MV-4-11 (cell line): Measurements from ENCODE around the gene NRSN2.
"Not testable (repeated sequence)": the region's sequence is repeated elsewhere in the genome, so short reads cannot be mapped to it uniquely, and the experiment has no call there.

ENCODE experiments used
- DNase-seq: peaks from one replicate; lab custom pipeline; 2025; lab: John Stamatoyannopoulos, UW

The NRSN2 gene

DNA sequence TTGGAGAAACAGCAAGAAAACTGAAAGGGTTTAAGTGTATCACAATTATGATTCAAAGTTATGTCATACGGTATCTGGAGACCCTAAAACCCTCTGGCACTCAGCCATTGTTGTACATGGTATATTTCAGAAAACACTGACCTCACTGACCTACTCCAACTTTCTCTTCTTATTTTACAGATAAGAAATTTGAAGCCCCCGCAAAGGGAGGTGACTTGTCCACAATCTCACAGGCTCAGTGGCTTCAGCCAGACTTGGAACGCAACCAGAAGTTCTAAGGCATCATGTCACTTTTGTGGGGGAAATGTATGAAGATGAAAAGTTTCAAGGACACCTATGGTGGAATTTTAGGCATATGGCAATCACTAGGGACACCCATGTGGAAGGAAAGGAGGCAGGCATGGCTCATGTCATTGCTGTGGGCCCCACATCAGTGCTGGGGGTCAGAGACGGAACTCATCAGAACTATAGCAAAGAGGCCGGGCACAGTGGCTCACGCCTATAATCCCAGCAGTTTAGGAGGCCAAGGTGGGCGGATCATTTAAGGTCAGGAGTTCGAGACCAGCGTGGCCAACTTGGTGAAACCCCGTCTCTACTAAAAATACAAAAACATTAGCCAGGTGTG, 28.5 kb downstream of the NRSN2 start:
- no peak for DNase-seq

DNA sequence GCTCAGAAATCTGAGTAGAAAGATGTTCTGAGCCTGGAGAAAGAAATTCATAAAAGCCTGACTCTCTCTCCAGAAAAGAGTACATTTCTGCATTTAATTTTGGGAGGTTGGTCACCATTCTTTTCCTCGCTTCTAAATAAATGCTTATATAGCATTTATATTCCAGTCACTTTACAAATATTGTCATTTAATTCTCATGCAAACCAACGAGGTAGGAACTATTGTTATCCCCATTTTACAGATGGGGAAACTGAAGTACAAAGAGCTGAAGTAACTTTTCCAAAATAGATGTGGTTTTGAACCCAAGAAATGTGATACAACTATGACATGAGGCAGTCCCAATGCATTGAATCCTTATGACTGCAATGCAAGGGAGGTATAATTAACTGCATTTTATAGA, 29.2 kb downstream of the NRSN2 start:
- no peak for DNase-seq

DNA sequence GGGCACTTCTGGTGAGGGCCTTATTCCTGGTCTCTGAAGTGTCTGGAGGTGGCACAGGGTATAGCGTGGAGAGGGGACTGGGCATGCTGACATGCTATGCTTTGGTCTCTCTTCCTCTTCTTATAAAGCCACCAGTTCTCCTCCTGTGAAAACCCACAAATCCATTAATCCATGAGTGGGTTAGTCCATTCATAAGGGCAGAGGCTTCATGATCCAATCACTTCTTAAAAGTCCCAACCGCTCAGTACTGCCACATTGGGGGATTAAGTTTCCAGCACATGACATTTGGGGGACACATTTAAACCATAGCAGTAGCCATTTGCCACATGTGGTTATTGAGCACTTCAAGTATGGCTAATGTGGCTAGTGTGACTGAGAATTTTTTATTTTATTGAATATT, 29.8 kb downstream of the NRSN2 start:
- peak; percentile 98 for DNase-seq

DNA sequence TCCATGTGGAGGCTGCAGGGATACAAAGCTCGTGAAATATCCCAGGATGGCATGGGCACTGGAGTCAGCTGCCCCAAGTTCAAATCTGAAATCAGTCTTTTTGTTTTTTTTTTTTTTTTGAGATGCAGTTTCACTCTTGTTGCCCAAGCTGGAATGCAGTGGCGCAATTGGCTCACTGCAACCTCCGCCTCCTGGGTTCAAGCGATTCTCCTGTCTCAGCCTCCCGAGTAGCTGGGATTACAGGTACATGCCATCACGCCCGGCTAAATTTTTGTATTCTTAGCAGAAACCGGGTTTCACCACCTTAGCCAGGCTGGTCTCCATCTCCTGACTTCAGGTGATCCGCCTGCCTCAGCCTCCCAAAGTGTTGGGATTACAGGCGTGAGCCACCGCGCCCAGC, 30.7 kb downstream of the NRSN2 start:
- not testable (repeated sequence) for DNase-seq

DNA sequence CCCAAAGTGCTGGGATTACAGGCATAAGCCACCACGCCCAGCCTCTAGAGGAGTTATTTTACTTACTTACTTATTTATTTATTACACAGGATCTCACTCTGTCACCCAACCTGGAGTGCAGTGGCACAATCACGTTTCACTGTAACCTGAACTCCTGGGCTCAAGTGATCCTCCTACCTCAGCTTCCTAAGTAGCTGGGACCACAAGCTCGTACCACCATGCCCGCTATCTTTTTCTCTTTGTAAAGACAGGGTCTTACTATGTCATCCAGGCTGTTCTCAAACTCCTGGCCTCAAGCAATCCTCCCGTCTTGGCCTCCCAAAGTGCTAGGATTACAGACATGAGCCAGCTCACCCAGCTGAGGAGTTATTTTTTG, 32.0 kb downstream of the NRSN2 start:
- no peak for DNase-seq

DNA sequence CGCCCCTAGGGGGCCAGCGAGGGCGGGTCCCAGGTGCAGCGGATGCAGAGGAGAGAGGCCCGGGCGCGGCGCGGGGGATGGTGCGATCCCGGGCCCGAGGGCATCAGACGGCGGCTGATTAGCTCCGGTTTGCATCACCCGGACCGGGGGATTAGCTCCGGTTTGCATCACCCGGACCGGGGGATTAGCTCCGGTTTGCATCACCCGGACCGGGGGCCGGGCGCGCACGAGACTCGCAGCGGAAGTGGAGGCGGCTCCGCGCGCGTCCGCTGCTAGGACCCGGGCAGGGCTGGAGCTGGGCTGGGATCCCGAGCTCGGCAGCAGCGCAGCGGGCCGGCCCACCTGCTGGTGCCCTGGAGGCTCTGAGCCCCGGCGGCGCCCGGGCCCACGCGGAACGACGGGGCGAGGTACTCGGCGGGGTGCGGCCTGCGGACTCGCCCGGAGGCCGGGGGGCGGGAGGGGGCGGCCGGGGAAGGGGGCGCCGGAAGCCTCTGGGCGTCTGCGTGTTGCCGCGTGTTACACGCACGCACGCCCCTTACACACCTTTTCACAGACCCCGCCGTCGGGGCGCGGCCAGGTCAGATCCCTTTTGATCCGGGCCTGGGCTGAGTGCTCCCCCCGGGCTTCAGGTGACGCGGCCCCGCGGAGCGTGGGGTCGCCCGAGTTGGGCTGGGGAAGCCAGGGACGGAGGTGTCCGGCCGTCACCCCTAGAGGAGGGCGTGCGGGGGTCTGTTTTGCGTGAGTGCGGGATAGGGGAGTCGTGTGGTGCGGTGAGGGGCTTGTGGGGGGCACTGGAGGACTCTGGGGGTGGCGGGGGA, 34.1 kb downstream of the NRSN2 start:
- DNase-seq: peak; percentile 40

DNA sequence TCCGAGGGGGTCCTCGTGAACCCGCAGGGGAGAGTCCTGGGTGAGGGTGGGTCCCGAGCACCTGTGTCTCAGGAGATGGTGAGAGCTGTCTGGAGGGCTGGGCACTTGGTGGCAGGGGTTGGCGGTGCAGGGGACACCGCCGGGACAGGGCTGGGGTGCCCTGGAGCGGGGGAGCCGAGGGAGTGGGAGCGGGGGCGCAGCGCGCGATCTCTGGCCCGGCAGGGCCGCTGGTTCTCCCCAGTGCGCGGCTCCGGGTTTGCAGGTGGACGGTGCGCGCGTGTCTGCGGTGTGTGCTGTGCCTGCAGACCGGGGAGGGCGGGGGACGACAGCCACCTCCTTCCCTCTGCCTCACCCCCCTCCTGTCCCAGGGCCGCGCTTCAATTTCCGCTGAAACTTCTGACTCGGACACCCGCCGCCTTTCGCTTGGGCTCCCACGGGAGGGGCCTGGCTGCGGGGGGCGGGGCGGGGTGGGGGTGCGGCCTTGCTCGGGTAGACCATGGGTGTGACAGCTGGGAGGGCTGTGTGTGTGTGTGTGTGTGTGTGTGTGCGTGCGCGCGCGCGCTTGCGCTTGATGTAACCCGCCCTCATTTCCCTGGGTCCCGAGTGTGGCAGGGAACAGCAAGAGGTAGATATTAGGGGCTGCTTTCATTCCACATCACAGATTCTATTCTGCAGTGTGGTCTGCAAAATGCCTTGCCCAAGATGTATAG, 34.8 kb downstream of the NRSN2 start:
- DNase-seq: peak; percentile 60

DNA sequence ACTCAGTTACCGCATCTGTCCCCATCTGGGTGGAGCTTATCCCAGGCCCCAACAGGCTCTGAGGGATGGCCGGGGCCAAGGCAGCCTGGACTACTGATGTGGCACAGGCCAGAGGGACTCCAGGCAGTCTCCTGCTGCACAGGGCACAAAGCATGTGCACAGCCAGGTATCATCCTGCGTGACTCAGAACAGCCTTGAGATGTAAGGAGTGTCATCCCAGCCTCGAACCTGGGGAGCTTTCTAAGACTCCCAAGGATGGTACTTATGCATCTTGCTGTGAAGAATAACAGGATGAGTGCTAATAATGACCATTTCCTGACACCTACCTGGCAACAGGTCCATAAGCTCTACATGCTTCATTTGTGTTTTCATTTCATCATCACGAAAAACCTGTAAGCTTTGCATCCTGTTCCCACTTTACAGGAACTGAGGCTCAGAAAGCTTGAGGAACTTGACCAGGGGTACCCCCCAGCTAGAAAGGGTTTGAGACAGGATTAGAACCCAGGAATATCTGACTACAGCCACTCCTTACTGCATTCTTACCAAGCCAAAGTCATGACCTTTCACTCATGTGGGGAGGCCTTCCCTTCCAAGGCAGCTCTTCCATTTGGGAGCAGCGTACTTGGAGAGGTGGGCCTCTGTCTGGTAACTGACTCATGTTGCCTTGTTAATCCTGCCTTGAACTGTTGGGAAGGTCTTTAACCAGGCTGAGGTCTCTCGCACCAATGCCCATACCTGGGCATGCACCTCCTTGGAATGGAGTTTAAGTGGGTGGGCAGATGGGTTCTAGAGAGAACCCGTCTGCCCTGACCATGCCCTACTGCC, 35.6 kb downstream of the NRSN2 start:
- DNase-seq: no peak

DNA sequence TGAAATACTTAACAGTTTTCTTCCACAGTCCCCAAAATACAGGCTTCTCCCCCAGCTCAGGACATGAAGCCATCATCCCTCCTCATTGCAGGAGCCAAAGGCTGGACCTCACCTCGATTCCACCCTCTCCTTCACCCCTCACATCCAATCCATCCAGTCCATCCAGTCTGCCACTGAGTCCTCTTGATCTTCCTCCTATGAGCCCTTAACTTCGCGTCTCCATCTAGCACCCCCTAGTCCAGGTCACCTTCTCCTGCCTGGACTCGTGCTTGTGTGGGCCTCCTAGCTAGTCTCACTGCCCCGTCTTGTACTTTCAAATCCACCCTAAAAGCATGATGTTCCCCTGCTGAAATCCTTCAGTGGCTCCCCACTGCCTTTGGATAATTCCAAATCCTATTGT, 37.0 kb downstream of the NRSN2 start:
- no peak for DNase-seq

DNA sequence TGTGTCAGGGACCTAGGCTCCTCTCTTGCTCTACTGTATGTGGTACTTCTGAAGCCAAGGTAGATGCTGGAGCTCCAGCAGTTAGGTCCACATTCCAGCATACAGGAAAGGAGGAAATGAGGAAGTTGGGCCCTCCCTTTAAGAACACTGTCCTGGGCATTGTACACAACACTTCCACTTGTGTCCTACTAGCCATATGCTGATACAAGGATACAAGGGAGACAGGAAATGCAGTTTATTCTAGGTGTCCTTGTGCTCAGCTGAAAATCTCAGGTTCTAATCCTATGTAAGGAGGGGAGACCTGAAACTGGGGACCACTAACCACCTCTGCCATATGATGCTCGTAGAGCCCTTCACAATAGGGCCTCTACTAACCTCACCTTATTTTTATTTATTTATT, 37.8 kb downstream of the NRSN2 start:
- DNase-seq: no peak

DNA sequence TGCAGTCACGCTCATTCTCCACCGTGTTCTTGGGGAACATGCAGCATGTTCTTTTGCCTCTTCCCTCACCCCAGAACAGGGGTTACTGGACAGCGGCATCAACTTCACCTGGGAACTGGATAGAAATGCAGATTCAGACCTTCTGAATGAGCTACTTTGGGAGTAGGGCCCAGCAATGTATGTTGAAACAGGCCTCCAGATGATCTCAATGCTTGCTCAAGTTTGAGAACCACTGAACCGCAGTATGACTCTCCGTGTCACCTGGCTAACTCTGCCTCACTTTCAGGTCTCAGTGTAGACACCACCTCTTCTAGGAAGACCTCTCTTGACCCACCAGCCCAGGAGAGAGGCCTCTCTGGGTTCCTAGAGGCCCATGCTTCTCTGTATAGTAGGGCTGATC, 38.5 kb downstream of the NRSN2 start:
- DNase-seq: no peak

DNA sequence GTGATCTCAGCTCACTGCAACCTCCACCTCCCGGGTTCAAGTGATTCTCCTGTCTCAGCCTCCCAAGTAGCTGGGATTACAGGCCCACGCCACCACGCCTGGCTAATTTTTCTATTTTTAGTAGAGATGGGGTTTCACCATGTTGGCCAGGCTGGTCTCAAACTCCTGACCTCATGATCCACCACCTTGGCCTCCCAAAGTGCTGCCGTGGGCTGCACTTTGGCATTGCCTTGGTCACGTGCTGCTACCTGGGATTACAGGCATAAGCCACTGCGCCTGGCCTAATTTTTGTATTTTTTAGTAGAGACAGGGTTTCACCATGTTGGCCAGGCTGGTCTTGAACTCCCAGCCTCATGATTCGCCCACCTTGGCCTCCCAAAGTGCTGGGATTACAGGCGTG, 39.7 kb downstream of the NRSN2 start:
- DNase-seq: not testable (repeated sequence)

DNA sequence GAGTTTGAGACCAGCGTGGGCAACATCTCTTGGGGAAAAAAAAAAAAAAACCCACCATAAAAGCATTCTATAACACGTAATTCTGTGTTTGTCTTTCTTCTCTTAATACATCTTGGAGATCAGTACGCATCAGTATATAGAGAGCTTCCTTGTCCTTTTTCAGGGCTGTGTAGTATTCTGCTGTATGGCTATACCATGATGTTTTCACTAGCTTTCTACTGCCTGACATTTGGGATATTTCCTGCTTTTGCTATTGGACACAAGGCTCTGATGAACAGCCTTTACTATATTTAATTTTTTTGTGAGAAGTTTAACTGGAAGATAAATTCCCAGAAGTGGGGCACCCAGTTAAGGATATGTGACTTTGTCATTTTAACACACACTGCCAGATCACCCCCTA, 40.6 kb downstream of the NRSN2 start:
- DNase-seq: no peak

DNA sequence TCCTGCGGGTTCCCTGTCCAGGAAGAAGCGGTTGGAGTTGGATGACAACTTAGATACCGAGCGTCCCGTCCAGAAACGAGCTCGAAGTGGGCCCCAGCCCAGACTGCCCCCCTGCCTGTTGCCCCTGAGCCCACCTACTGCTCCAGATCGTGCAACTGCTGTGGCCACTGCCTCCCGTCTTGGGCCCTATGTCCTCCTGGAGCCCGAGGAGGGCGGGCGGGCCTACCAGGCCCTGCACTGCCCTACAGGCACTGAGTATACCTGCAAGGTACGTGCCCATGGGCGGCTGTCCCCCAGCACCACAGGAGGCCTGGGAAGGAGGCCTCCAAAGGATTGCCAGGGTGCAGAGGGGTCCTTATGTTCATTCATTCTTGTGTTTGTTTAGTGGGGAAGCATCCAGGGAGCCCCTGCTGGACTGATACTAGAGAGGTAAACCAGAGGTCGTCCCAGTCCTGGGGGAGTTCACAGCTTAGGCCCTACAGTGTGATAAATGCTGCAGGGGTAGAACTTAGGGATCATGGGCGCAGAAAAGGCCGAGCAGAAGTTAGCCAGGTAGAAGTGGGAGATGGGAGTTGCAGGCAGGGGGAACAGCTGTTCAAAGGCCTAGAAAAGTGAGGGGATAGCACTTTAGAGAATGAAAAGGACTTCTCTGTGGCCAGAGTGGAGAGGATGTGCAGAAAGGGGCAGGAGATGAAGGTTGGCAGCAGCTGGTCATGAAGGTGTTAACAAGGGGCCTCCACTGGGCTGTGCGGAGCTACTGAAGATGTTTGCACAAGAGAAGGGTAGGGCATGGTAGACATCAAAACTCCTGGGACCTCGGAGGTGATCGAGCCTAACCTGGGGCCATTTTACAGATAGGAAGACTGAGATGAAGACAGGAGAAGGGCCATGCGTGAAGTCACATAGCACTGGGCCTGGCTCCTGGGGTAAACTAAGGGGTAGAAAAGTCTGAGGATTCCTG, 41.4 kb downstream of the NRSN2 start:
- DNase-seq: no peak

DNA sequence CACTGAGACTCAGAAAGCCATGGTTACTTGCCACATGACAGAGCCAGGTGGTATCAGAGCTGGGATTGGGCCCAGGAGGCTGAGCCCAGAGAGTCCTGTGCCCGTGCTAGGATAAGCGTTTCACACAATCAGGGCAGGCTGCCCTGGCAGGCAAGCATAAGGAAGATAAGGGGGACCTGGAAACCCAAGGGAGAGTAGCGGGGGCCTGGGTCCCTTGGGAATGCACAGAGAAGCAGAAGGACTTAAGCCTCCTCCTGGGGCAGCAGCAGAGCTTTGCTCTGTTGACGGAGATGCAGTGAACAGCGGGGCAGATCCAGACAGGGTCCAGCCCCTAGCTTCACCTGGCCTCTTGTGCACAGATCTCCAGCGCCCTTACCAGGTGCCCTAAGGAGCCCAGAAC, 42.3 kb downstream of the NRSN2 start:
- no peak for DNase-seq

DNA sequence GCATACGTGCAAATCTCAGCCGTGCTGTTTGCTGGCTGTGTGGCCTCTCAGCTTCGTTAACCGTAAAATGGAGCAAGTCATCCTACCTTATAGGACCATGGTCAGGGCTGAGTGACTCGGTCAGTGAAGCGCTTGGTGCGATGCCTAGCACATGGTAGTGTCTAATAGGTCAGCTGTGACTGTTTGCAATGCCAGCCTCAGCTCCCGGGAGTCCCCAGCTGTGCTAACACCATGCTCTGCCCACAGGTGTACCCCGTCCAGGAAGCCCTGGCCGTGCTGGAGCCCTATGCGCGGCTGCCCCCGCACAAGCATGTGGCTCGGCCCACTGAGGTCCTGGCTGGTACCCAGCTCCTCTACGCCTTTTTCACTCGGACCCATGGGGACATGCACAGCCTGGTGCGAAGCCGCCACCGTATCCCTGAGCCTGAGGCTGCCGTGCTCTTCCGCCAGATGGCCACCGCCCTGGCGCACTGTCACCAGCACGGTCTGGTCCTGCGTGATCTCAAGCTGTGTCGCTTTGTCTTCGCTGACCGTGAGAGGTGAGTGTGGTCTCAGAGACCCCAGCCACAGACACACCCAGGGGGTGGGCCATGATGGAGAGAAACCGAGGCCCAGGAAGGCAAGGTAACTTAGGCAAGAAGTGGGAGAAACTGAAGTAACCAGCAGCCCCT, 44.3 kb downstream of the NRSN2 start:
- DNase-seq: no peak

DNA sequence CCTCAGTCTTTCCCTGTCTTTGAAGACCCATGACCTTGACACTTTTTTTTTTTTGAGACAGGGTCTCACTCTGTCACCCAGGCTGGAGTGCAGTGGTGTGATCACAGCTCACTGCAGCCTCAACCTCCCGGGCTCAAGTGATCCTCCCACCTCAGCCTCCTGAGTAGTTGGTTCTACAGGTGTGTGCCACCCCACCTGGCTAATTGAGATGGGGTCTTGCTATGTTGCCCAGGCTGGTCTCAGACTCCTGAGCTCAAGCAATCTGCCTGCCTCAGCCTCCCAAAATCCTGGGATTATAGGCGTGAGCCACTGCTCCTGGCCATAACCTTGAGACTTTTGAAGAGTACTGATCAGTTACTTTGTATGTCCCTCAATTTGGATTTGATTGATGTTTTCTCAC, 46.4 kb downstream of the NRSN2 start:
- not testable (repeated sequence) for DNase-seq

DNA sequence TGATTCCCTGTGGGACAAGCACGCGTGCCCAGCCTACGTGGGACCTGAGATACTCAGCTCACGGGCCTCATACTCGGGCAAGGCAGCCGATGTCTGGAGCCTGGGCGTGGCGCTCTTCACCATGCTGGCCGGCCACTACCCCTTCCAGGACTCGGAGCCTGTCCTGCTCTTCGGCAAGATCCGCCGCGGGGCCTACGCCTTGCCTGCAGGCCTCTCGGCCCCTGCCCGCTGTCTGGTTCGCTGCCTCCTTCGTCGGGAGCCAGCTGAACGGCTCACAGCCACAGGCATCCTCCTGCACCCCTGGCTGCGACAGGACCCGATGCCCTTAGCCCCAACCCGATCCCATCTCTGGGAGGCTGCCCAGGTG, 49.3 kb downstream of the NRSN2 start:
- no peak for DNase-seq

DNA sequence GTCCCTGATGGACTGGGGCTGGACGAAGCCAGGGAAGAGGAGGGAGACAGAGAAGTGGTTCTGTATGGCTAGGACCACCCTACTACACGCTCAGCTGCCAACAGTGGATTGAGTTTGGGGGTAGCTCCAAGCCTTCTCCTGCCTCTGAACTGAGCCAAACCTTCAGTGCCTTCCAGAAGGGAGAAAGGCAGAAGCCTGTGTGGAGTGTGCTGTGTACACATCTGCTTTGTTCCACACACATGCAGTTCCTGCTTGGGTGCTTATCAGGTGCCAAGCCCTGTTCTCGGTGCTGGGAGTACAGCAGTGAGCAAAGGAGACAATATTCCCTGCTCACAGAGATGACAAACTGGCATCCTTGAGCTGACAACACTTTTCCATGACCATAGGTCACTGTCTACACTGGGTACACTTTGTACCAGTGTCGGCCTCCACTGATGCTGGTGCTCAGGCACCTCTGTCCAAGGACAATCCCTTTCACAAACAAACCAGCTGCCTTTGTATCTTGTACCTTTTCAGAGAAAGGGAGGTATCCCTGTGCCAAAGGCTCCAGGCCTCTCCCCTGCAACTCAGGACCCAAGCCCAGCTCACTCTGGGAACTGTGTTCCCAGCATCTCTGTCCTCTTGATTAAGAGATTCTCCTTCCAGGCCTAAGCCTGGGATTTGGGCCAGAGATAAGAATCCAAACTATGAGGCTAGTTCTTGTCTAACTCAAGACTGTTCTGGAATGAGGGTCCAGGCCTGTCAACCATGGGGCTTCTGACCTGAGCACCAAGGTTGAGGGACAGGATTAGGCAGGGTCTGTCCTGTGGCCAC, 49.9 kb downstream of the NRSN2 start:
- DNase-seq: no peak
